GM23248 (cell line): Measurements from ENCODE around the gene RAB11A. TPM values are rescaled to one million over a fixed set of nuclear protein-coding genes. Genes with fewer than 3 reads are reported as not detected.
A peak's percentile ranks its signal among the peaks of the same experiment; 100 is the strongest.

Experiments used
- DNase-seq: peaks from one replicate; pipeline ENCODE4 v3.0.0-alpha.2; 2015
- H2AFZ ChIP-seq: fragments of 200-600 bp; sonication (generic); 2 replicates; pipeline ENCODE4 v1.6.1; 2016; ENCODE audit warnings: antibody characterized with exemption
- H3F3A ChIP-seq: fragments of 200-600 bp; sonication (generic); 2 replicates; pipeline ENCODE4 v1.6.1; 2016; ENCODE audit warnings: mild to moderate bottlenecking, antibody characterized with exemption, mixed run types; ENCODE audit not compliant: insufficient read depth
- H3K27ac ChIP-seq: fragments of 200-600 bp; sonication (generic); 2 replicates; pipeline ENCODE4 v1.5.1; 2016; ENCODE audit warnings: mild to moderate bottlenecking
- H3K27me3 ChIP-seq: fragments of 200-600 bp; sonication (generic); replicated peaks from 2 replicates; pipeline ENCODE4 v1.6.1; 2016; ENCODE audit warnings: mild to moderate bottlenecking; ENCODE audit not compliant: insufficient read depth
- H3K36me3 ChIP-seq: fragments of 200-600 bp; sonication (generic); 2 replicates; pipeline ENCODE4 v1.6.1; 2016; ENCODE audit warnings: low read depth, mild to moderate bottlenecking
- H3K4me1 ChIP-seq: fragments of 200-600 bp; sonication (generic); 2 replicates; pipeline ENCODE4 v1.6.1; 2016; ENCODE audit warnings: mild to moderate bottlenecking; ENCODE audit not compliant: insufficient read depth
- H3K4me2 ChIP-seq: fragments of 200-600 bp; sonication (generic); one replicate; pipeline ENCODE4 v1.6.1; 2016; ENCODE audit warnings: mild to moderate bottlenecking; ENCODE audit not compliant: unreplicated experiment
- H3K4me3 ChIP-seq: fragments of 200-600 bp; sonication (generic); 2 replicates; pipeline ENCODE4 v1.5.1; 2016; ENCODE audit warnings: mild to moderate bottlenecking
- H3K79me2 ChIP-seq: fragments of 200-600 bp; sonication (generic); 2 replicates; pipeline ENCODE4 v1.6.1; 2016; ENCODE audit warnings: mild to moderate bottlenecking; ENCODE audit not compliant: insufficient read depth
- H3K9ac ChIP-seq: fragments of 200-600 bp; sonication (generic); 2 replicates; pipeline ENCODE4 v1.6.1; 2016; ENCODE audit warnings: mild to moderate bottlenecking
- H3K9me2 ChIP-seq: fragments of 200-600 bp; sonication (generic); 2 replicates; pipeline ENCODE4 v1.6.1; 2016; ENCODE audit warnings: mixed run types, mild to moderate bottlenecking, moderate library complexity; ENCODE audit not compliant: insufficient read depth
- H3K9me3 ChIP-seq: fragments of 200-600 bp; sonication (generic); one replicate; pipeline ENCODE4 v1.6.1; 2017; ENCODE audit warnings: low read depth
- H4K20me1 ChIP-seq: fragments of 200-600 bp; sonication (generic); 2 replicates; pipeline ENCODE4 v1.6.0; 2016; ENCODE audit not compliant: insufficient read depth
- EZH2 ChIP-seq: fragments of 200-600 bp; sonication (generic); IDR thresholded peaks from 2 replicates; pipeline ENCODE4 v1.6.1; 2018; ENCODE audit warnings: antibody characterized with exemption, mild to moderate bottlenecking; ENCODE audit not compliant: insufficient read depth, poor library complexity, severe bottlenecking
- EZH2phosphoT487 ChIP-seq: fragments of 200-600 bp; sonication (generic); IDR thresholded peaks from 2 replicates; pipeline ENCODE4 v1.6.1; 2018; ENCODE audit warnings: antibody characterized with exemption, moderate library complexity, mild to moderate bottlenecking, low read depth; ENCODE audit not compliant: insufficient read depth
- WGBS, 2 experiments: methylation state at CpG; one replicate each; pipeline ENCODE4 v1.1.6; 2015 to 2017; ENCODE audit warnings: low lambda C conversion rate in 2 of 2, low coverage in 1 of 2; ENCODE audit errors: missing lambda C conversion rate in 2 of 2; 5-methylcytosine and 5-hydroxymethylcytosine counted together
- in situ Hi-C: fragments of 300-500 bp; cut with MboI; formaldehyde crosslinking; loops from 2 replicates; pipeline ENCODE4 v1.15.0; 2020
- polyA plus RNA-seq: library from polyadenylated mRNA; unstranded; fragments of >200 nt; fragmentation: Nextera tagmentation; extraction: Ambion mirVana; gene quantifications from 2 replicates; pipeline ENCODE4 v1.2.1, GENCODE V29; 2016
- total RNA-seq: library from RNA; depleted of rRNA; stranded (reverse); fragments of >200 nt; shearing (Covaris generic); gene quantifications from 2 replicates; pipeline ENCODE4 v1.2.3, GENCODE V29; 2014

Gene RAB11A
- total and polyA plus RNA-seq, 2 experiments from 2014 or later = 148 to 262 TPM

DNA sequence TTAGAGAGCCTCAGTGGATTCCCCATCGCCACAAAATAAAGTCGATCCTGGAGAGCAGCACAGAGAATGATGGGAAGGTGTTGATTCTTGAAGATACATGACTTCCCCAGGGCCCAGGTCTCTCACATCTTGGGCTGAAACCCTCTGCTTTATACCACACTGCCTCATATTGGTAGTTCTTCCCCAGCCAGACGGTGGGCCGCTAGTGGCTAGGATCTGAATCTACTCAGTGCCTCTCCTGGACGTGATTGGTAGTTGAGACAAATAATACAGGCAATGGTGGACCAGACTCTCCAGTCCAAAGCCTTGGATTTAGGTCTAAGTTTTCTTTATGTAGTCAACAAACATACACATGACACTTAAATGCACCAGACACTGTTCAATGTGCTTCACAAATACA lies 49.7 kb downstream of the RAB11A start:
- Histone ChIP-seq H3K4me3 (no peak overlapping the region), H3K27me3 (no peaks in the 10 kb centered on the region)

DNA sequence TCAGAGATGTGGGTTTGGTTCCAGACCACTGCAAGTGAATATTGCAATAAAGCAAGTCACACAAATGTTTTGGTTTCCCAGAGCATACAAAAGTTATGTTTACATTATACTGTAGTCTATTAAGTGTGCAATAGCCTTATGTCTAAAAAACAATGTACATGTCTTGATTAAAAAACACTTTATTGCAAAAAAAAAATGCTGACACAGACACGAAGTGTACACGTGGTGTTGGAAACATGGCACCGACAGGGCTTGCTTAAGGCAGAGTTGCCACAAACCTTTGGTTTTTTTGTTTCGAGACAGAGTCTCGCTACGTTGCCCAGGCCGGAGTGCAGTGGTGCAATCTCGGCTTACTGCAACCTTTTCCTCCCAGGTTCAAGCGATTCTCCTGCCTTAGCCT lies 50.1 kb downstream of the RAB11A start:
- no peak overlapping the region for H3K9ac ChIP-seq
- no peaks in the 10 kb centered on the region for H3F3A ChIP-seq
- no peaks in the 10 kb centered on the region for H3K27me3 ChIP-seq
- in situ Hi-C loops = no loop called here
- no peaks in the 10 kb centered on the region for H3K79me2 ChIP-seq
- whole genome bisulfite sequencing, 2 experiments = 86 to 92% methylated on average over 9 of the region's 9 CpGs
- no peaks in the 10 kb centered on the region for H3K9me2 ChIP-seq
- TF ChIP-seq EZH2phosphoT487 (no peak), EZH2 (no peak)
- H4K20me1 ChIP-seq = no peaks in the 10 kb centered on the region
- no peak for DNase-seq
- H3K4me1 ChIP-seq = peaks cover 17% of the 10 kb centered on the region
- H3K9me3 ChIP-seq = no peaks in the 10 kb centered on the region
- H3K27ac ChIP-seq = no peak overlapping the region
- H3K4me3 ChIP-seq = no peak overlapping the region
- no peaks in the 10 kb centered on the region for H3K36me3 ChIP-seq
- H2AFZ ChIP-seq = no peak overlapping the region
- no peak overlapping the region for H3K4me2 ChIP-seq

More for the DNA sequence above, 49.7 kb downstream of the RAB11A start:
- TF ChIP-seq EZH2phosphoT487 (no peak), EZH2 (no peak)
- no peaks in the 10 kb centered on the region for H3K36me3 ChIP-seq
- no peaks in the 10 kb centered on the region for H4K20me1 ChIP-seq
- no peaks in the 10 kb centered on the region; the same call in 1 of the 2 replicates for H3F3A ChIP-seq
- WGBS, 2 experiments = 97 to 99% methylated on average over 5 of the region's 5 CpGs
- H3K9ac ChIP-seq = no peak overlapping the region
- no peak overlapping the region for H2AFZ ChIP-seq
- H3K4me1 ChIP-seq = peaks cover 17% of the 10 kb centered on the region
- in situ Hi-C loops = no loop called here
- H3K9me3 ChIP-seq = no peaks in the 10 kb centered on the region
- H3K79me2 ChIP-seq = no peaks in the 10 kb centered on the region
- no peak overlapping the region for H3K27ac ChIP-seq
- DNase-seq = no peak
- no peak overlapping the region for H3K4me2 ChIP-seq
- no peaks in the 10 kb centered on the region for H3K9me2 ChIP-seq

DNA sequence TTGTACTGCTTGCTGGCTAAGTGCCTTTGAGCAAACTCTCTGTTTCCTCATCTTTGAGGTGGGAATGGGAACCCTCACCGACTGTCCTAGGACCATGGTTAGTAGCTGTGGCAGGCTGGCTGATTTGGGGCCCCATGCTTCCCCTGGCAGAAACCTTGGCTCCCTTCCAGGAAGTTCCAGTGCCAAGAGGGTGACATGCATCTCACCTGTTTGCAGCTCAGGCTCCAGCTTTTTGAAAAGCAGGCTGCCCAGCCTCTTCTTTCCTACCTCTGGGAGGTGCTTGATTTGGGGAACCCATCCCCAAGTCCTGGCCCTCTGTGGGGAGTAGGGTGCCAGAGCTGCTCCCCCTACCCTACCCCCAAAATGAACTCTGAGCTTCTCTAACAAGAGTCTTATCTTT lies 50.8 kb downstream of the RAB11A start:
- Histone ChIP-seq H3K4me1 (peaks cover 17% of the 10 kb centered on the region), H3K4me3 (no peak overlapping the region), H4K20me1 (no peaks in the 10 kb centered on the region), H3K9ac (no peak overlapping the region), H3K9me3 (no peaks in the 10 kb centered on the region), H3K27me3 (no peaks in the 10 kb centered on the region), H3K79me2 (no peaks in the 10 kb centered on the region), H3F3A (no peaks in the 10 kb centered on the region), H3K9me2 (no peaks in the 10 kb centered on the region), H2AFZ (no peak overlapping the region), H3K4me2 (no peak overlapping the region), H3K27ac (no peak overlapping the region), H3K36me3 (no peaks in the 10 kb centered on the region)
- no peak for TF ChIP-seq EZH2phosphoT487
- no peak for TF ChIP-seq EZH2
- in situ Hi-C loops = no loop called here
- 89 to 100% methylated on average over 1 of the region's 1 CpG for WGBS, 2 experiments
- no peak for DNase-seq

DNA sequence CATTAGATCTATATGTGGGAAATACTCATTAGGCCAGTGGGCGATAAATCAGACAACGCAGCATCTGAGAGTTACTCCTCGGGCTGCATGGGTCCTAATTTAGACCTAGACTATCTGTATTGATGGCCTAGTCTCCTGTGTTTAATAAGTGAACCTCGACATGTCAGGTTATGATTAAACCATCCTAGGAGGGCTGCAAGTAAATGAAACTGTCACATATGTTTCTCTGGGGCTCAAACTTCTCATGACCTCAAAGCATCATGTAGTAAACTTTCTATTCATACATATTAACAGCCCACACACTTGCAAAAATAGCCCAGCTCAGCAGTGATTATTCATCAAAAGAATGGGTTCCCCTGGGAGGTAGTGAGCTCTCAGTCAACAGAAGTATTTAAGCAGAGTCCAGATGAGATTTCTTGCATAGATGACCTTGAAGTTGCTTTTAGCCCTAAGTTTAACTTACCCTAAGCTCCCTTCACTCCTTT lies 51.6 kb downstream of the RAB11A start:
- peak; percentile 68 for DNase-seq
- Histone ChIP-seq H4K20me1 (no peaks in the 10 kb centered on the region), H3K4me1 (peaks cover 17% of the 10 kb centered on the region), H3K9me2 (no peaks in the 10 kb centered on the region), H3K27me3 (no peaks in the 10 kb centered on the region), H3K27ac (no peak overlapping the region), H3K4me3 (no peak overlapping the region), H3K9ac (no peak overlapping the region), H3K36me3 (no peaks in the 10 kb centered on the region), H3K9me3 (no peaks in the 10 kb centered on the region), H3K79me2 (no peaks in the 10 kb centered on the region), H3K4me2 (no peak overlapping the region), H2AFZ (no peak overlapping the region), H3F3A (no peaks in the 10 kb centered on the region)
- TF ChIP-seq EZH2phosphoT487 (no peak), EZH2 (no peak)
- 77 to 83% methylated on average over 4 of the region's 4 CpGs for WGBS, 2 experiments
- in situ Hi-C loops = no loop called here

DNA sequence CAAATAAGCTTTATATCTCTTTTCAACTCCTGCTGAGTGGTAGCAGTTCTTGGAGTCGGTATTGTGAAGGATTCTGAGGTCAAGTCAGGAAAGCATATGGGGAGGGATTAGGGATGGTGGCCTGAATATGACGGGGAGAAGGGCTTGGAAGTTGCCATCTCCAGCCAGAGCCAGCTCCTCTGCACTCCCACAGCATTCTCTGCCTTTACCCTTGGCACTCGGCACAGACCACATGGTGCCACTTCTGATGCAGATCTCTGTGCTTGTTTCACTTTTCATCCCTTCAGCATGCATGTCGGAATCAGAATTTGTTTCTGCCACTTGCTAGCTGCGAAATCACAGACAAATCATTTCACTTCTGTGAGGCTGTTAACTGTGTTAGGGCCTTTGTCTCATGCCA lies 52.5 kb downstream of the RAB11A start:
- no peak for TF ChIP-seq EZH2
- TF ChIP-seq EZH2phosphoT487 = no peak
- Histone ChIP-seq H3K4me1 (peaks cover 16% of the 10 kb centered on the region), H3K9me3 (no peaks in the 10 kb centered on the region), H3K79me2 (no peaks in the 10 kb centered on the region), H3K36me3 (no peaks in the 10 kb centered on the region), H3K4me2 (no peak overlapping the region), H3F3A (no peaks in the 10 kb centered on the region), H3K4me3 (no peak overlapping the region), H3K9ac (no peak overlapping the region), H4K20me1 (no peaks in the 10 kb centered on the region), H3K9me2 (no peaks in the 10 kb centered on the region), H2AFZ (no peak overlapping the region), H3K27ac (no peak overlapping the region), H3K27me3 (no peaks in the 10 kb centered on the region)
- no peak for DNase-seq
- in situ Hi-C loops = no loop called here
- WGBS, 2 experiments = 54 to 64% methylated on average over 5 of the region's 5 CpGs
